ENCODE results near the gene RAF1. TPM values are rescaled to one million over a fixed set of nuclear protein-coding genes. Genes with fewer than 3 reads are reported as not detected.
A peak's percentile ranks its signal among the peaks of the same experiment; 100 is the strongest.

Gene RAF1
- total and polyA plus RNA-seq, 2 of the 13 experiments (the other 11 are each of a cell fraction or from before 2014, with no cell fraction given) = 72.2 to 91.4 TPM

GRCh38 chr3:12663936-12664908, at the start of gene RAF1 (continued):
- TF ChIP-seq SMYD3 (CRISPR knock-in tag; IDR thresholded peaks at IDR 0.05) (peak; percentile 94; the same call in 1 of the 2 replicates), KMT2B (CRISPR knock-in tag; IDR thresholded peaks at IDR 0.05) (peak; percentile 98), ZNF274 (CRISPR knock-in tag; IDR thresholded peaks at IDR 0.05) (no peak), ZMAT3 (CRISPR knock-in tag; conservative IDR thresholded peaks at IDR 0.05) (no peak), KLF6 (CRISPR knock-in tag; IDR thresholded peaks at IDR 0.05) (peak; percentile 93)

- H3K79me2 ChIP-seq (ENCODE audit: insufficient read depth, low read length) = no peaks in the 10 kb centered on the region
- intact Hi-C loops (cut with micrococcal nuclease; ENCODE audit: unreplicated experiment) (no loop called here), in situ Hi-C loops (cut with HindIII; ENCODE audit: extremely low pct_ligation_motif_present, low pct_unique_long_range_greater_than_20kb) (no loop called here)
- no peak overlapping the region for H2AFZ ChIP-seq (ENCODE audit: low read length)
- H3K27me3 ChIP-seq (ENCODE audit: control insufficient read depth in 1 of 2, insufficient read depth in 2 of 2, low read length in 2 of 2) = peaks cover 0 to 3% of the 10 kb centered on the region in 2 experiments; a peak in 1 of 5 replicates
- FAIRE-seq (no peak), ATAC-seq (no peak), DNase-seq (ENCODE audit: low spot score) (no peak)
- H3K27ac ChIP-seq (ENCODE audit: extremely low read length, insufficient read depth, low read length) = no peak overlapping the region
- no TSS peak for BruUV-seq (replicated peaks)
- H3K4me3 ChIP-seq (replicated peaks in 1 of 3; ENCODE audit: insufficient read depth in 1 of 3, low read depth in 2 of 3, low read length in 3 of 3) = no peak overlapping the region
- no peaks in the 10 kb centered on the region for H3K36me3 ChIP-seq (replicated peaks in 1 of 2; ENCODE audit: control insufficient read depth in 1 of 2, insufficient read depth in 2 of 2, low read length in 2 of 2)
- H4K20me1 ChIP-seq (ENCODE audit: insufficient read depth, low read length) = no peaks in the 10 kb centered on the region
- ChIA-PET POLR2A (no interaction called here), CTCF (ENCODE audit: low intra/inter-chr PET ratio, low total read pairs) (no interaction called here)
- H3K9me3 ChIP-seq (ENCODE audit: low read length) = no peaks in the 10 kb centered on the region
- H3K4me2 ChIP-seq (ENCODE audit: low read depth, low read length) = no peak overlapping the region
- H3K4me1 ChIP-seq (ENCODE audit: insufficient read depth, low read length) = no peaks in the 10 kb centered on the region
- WGBS (ENCODE audit: low lambda C conversion rate) = 10% methylated on average over 4 of the region's 4 CpGs
- no peak overlapping the region for H3K9ac ChIP-seq (ENCODE audit: insufficient read depth, low read depth, low read length)
- no peak for TF ChIP-seq BHLHE40 (IDR thresholded peaks at IDR 0.05; ENCODE audit: low read length)
- no peak for TF ChIP-seq KLF15 (CRISPR knock-in tag; IDR thresholded peaks at IDR 0.05; ENCODE audit: borderline replicate concordance)
- no peak for TF ChIP-seq ZNF646 (CRISPR knock-in tag; IDR thresholded peaks at IDR 0.05)
- no peak for TF ChIP-seq ZNF672 (CRISPR knock-in tag; IDR thresholded peaks at IDR 0.05)
- TF ChIP-seq NFYC (CRISPR knock-in tag; IDR thresholded peaks at IDR 0.05) = no peak
- TF ChIP-seq, protein P1, sequence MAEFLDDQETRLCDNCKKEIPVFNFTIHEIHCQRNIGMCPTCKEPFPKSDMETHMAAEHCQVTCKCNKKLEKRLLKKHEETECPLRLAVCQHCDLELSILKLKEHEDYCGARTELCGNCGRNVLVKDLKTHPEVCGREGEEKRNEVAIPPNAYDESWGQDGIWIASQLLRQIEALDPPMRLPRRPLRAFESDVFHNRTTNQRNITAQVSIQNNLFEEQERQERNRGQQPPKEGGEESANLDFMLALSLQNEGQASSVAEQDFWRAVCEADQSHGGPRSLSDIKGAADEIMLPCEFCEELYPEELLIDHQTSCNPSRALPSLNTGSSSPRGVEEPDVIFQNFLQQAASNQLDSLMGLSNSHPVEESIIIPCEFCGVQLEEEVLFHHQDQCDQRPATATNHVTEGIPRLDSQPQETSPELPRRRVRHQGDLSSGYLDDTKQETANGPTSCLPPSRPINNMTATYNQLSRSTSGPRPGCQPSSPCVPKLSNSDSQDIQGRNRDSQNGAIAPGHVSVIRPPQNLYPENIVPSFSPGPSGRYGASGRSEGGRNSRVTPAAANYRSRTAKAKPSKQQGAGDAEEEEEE (CRISPR knock-in tag; IDR thresholded peaks at IDR 0.05; ENCODE audit: borderline replicate concordance) = no peak
- no peak for TF ChIP-seq ZNF850 (CRISPR knock-in tag; conservative IDR thresholded peaks at IDR 0.05)
- TF ChIP-seq, protein P2, sequence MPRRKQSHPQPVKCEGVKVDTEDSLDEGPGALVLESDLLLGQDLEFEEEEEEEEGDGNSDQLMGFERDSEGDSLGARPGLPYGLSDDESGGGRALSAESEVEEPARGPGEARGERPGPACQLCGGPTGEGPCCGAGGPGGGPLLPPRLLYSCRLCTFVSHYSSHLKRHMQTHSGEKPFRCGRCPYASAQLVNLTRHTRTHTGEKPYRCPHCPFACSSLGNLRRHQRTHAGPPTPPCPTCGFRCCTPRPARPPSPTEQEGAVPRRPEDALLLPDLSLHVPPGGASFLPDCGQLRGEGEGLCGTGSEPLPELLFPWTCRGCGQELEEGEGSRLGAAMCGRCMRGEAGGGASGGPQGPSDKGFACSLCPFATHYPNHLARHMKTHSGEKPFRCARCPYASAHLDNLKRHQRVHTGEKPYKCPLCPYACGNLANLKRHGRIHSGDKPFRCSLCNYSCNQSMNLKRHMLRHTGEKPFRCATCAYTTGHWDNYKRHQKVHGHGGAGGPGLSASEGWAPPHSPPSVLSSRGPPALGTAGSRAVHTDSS (CRISPR knock-in tag; conservative IDR thresholded peaks at IDR 0.05) = no peak
Measured at GRCh38 chr3:12710062-12710461, 46.1 kb upstream of the RAF1 start.
